K562 treated with DMSO at 1 percent for 48 hours (cell line): ENCODE measurements around the gene INO80C. TPM values are rescaled to one million over a fixed set of nuclear protein-coding genes. Genes with fewer than 3 reads are reported as not detected.

ENCODE experiments used
- total RNA-seq: library from RNA; unstranded; fragments of 300-600 nt; gene quantifications from 2 replicates; pipeline ENCODE4 v1.2.3, GENCODE V29; 2022; ENCODE audit warnings: low replicate concordance; ENCODE audit errors: extremely low read depth

Gene INO80C, protein sequence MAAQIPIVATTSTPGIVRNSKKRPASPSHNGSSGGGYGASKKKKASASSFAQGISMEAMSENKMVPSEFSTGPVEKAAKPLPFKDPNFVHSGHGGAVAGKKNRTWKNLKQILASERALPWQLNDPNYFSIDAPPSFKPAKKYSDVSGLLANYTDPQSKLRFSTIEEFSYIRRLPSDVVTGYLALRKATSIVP
- not detected in 2 replicates for total RNA-seq

DNA sequence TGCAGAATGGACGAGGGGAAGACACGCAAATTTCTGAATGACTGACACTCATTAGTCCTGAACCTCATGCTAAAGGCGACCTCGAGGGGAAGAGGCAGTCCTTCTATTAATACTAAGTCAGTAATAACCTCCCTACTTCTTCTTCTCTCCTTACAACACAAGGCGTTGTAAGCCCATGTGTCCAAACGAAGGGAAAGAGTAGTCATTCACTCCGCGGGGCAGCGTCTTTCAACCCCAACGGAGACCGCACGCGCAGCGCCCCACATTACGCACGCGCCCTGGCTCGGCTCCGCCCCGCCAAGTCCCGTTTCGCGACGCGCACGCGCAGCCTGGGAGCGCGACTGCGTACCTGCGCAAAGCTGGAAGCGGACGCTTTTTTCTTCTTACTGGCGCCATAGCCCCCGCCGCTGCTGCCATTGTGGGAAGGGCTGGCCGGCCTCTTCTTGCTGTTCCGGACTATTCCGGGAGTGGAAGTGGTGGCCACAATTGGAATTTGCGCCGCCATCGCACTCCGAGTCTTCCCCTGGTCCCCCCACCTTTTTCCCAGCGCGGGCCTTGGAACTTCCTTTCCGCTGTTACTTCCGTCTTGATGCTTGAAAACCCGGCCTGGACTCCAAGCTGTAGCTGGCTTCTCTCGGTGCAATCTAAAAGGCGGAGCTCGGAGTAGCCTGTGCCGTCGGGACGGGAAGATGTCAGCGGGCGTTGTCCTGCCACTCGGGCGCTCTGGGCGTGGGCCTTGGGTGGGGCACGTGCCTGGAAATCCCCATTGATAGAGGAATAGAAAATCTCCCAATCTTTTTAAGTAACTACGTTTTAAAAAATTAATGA, at the start of gene INO80C:
TSS of gene INO80C (minus strand) at position 591 of the 828 bp plus-strand sequence. CDS start at position 505, 86 bp downstream.

Other genes with a start within 250 kb of the INO80C start
- gene ZSCAN30, start 207.7 kb downstream of the INO80C start, total RNA-seq = not detected in 2 replicates
- not detected in 2 replicates for gene ZNF24, start 153.5 kb downstream of the INO80C start, total RNA-seq
- gene ZNF396, start 120.6 kb downstream of the INO80C start, total RNA-seq = not detected in 2 replicates
- gene GALNT1, start 83.8 kb upstream of the INO80C start, total RNA-seq = not detected in 2 replicates